Skeletal muscle satellite cell (primary cell): ENCODE data around the gene ENO4. TPM values are rescaled to one million over a fixed set of nuclear protein-coding genes. Genes with fewer than 3 reads are reported as not detected.

Experiments used
- H3K27me3 ChIP-seq: 2 replicates; pipeline ENCODE4 v1.7.0; 2013; ENCODE audit warnings: low read length; ENCODE audit not compliant: control insufficient read depth, insufficient read depth
- H3K36me3 ChIP-seq: 2 replicates; pipeline ENCODE4 v1.7.0; 2013; ENCODE audit warnings: mild to moderate bottlenecking, control low read depth, low read length; ENCODE audit not compliant: insufficient read depth
- H3K4me1 ChIP-seq: 2 replicates; pipeline ENCODE4 v1.7.0; 2013; ENCODE audit warnings: low read length; ENCODE audit not compliant: control insufficient read depth, insufficient read depth
- H3K4me2 ChIP-seq: 2 replicates; pipeline ENCODE4 v1.7.0; 2013; ENCODE audit warnings: mild to moderate bottlenecking, low read length
- H3K4me3 ChIP-seq: 2 replicates; pipeline ENCODE4 v1.7.0; 2013; ENCODE audit warnings: low read length
- H3K9ac ChIP-seq: 2 replicates; pipeline ENCODE4 v1.7.0; 2013; ENCODE audit warnings: mild to moderate bottlenecking, low read depth, low read length, moderate library complexity
- H3K9me3 ChIP-seq: replicated peaks from 2 replicates; pipeline ENCODE4 v1.7.0; 2013; ENCODE audit warnings: mild to moderate bottlenecking, control low read depth, low read length
- total RNA-seq: library from RNA; depleted of rRNA; stranded (reverse); fragments of >200 nt; gene quantifications from 2 replicates; pipeline ENCODE4 v1.2.3, GENCODE V29; 2012; rRNA removed

ENO4 gene
- total RNA-seq = under 0.01 TPM in 2 replicates

DNA sequence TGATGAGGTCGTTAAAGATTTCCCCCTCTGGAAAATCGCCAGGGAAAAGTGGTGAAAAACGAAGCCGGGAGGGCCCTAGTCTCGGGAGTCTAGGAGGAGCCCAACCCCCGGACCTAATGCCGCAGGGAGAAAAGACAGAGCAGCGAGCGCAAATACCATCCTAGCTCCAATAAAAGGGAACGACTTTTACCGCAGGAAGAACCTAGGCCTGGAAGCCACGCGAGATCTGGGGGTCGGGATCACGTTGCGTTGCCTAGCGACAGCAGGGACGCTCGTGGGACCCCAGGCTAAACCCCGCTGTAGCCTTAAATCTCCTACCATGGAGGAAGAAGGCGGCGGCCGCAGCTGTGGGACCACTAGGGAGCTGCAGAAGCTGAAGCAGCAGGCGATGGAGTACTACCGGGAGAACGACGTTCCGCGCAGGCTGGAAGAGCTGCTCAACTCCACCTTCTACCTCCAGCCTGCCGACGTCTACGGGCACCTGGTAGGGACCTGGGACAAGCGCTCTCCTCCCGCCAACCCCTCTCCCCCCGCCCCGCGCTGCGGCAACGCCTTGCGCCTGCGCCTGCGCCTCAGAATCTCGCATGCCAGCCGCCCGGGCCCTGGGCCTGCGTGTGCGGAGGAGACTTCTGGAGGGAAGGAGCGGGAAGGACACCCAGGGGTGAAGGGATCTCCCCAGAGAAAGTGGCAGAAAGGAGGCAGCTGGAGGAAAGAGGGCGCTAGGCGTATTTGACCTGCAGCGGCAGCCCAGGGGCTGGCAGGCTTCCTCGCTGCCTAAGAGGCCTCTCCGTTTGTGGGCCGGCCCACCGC lies at the start of gene ENO4:
TSS of gene ENO4 (plus strand) at position 252 of the 810 bp plus-strand sequence. CDS start at position 320, 68 bp downstream.
- peak within 1 kb of the TSS; percentile 95 for H3K4me2 ChIP-seq
- H3K27me3 ChIP-seq = no peaks in the 10 kb centered on the region
- H3K36me3 ChIP-seq = no peaks in the 10 kb centered on the region
- peaks cover 13% of the 10 kb centered on the region for H3K4me1 ChIP-seq
- H3K4me3 ChIP-seq = peak within 1 kb of the TSS; percentile 85
- no peaks in the 10 kb centered on the region for H3K9me3 ChIP-seq
- peak within 1 kb of the TSS; percentile 85 for H3K9ac ChIP-seq

DNA sequence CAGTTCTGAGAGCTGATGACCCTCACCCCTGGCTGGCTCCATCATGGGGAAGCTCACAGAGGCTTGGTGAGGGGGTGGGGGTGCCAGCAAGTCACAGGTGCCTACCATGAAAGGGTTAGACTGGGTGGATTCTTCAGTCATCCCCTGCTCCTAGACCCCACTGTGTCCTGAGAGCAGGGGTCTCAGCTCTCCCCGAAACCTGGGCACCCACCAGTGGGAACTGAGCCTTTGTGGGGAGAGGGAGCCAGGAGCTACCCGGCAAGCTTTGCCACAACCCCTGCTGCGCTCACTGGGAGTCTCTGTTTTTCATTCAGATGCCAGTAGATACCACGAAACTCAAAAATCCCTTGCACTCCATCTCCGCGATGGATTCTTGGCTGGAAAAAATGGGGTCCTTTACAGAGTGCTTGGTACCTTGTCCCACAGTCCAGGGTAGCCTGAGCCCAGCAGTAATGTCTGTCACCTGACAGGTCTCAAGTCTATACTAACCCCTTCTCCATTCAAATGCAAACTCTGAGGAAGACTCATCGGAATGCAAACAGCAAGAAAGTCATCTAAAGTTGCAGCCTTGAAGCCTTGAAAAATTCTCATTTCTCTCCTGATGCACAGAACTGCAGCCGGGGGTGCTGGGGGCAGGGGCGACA lies 48.9 kb upstream of the ENO4 start:
- H3K4me3 ChIP-seq = no peak overlapping the region

GRCh38 chr10:116801658-116802057 lies 47.6 kb upstream of the ENO4 start:
- Histone ChIP-seq H3K36me3 (no peaks in the 10 kb centered on the region), H3K4me2 (no peak overlapping the region), H3K9me3 (no peaks in the 10 kb centered on the region), H3K4me1 (no peaks in the 10 kb centered on the region), H3K4me3 (no peak overlapping the region), H3K27me3 (peaks cover 4% of the 10 kb centered on the region), H3K9ac (no peak overlapping the region)

More for the DNA sequence above, 48.9 kb upstream of the ENO4 start:
- H3K36me3 ChIP-seq = no peaks in the 10 kb centered on the region
- no peaks in the 10 kb centered on the region for H3K4me1 ChIP-seq
- no peaks in the 10 kb centered on the region for H3K9me3 ChIP-seq
- no peak overlapping the region for H3K4me2 ChIP-seq
- peaks cover 9% of the 10 kb centered on the region for H3K27me3 ChIP-seq
- no peak overlapping the region for H3K9ac ChIP-seq

- no peak overlapping the region for H3K9ac ChIP-seq
- peaks cover 4% of the 10 kb centered on the region for H3K27me3 ChIP-seq
- H3K4me1 ChIP-seq = no peaks in the 10 kb centered on the region
- no peaks in the 10 kb centered on the region for H3K9me3 ChIP-seq
- no peak overlapping the region for H3K4me3 ChIP-seq
- no peaks in the 10 kb centered on the region for H3K36me3 ChIP-seq
- H3K4me2 ChIP-seq = no peak overlapping the region
These were observed 46.8 kb upstream of the ENO4 start for GRCh38 chr10:116802474-116802873.

- Histone ChIP-seq H3K27me3 (peaks cover 4% of the 10 kb centered on the region), H3K4me1 (no peaks in the 10 kb centered on the region), H3K4me2 (no peak overlapping the region), H3K9me3 (no peaks in the 10 kb centered on the region), H3K36me3 (no peaks in the 10 kb centered on the region), H3K9ac (no peak overlapping the region), H3K4me3 (no peak overlapping the region)
These were observed 46.4 kb upstream of the ENO4 start for GRCh38 chr10:116802876-116803275.

DNA sequence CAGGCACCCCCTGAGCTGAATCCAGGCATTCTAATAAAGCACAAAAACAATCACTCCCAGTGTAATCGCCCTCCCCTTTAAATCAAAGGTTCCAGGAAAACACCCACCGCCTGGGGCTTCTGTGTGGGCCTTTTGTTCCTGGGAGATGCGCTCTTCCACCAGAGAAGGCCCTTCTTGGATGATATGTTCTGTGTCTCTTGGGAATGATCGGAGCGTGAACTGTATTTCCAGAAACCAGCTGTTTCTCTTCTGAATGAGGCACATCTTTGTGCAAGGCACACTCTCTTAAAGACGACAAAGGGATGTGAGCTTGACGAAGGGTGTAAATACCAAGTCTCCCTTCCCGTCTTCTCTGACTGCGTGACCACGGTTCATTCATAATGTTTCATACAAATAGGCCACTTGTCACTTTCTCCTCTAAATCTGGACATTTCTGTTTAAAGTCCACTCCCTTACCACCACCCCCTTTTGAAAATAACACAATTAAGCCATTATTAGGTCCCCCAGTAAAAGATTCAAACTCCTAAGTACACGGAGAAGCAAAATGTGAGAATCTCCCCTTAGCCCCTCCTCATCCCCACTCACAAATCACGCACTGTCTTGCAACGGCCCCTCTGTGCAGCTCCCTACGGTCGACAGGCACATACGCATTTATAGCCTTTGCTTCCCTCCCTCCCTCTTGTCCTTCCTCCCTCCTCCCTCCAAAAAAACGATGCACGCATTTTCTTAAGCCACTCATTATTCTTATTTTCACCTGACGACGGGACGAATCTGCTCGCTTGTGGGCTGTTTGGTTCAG lies 45.6 kb upstream of the ENO4 start:
- H3K4me3 ChIP-seq = no peak overlapping the region
- H3K4me1 ChIP-seq = no peaks in the 10 kb centered on the region
- peaks cover 4% of the 10 kb centered on the region for H3K27me3 ChIP-seq
- no peak overlapping the region for H3K9ac ChIP-seq
- H3K9me3 ChIP-seq = no peaks in the 10 kb centered on the region
- no peaks in the 10 kb centered on the region for H3K36me3 ChIP-seq
- H3K4me2 ChIP-seq = no peak overlapping the region

DNA sequence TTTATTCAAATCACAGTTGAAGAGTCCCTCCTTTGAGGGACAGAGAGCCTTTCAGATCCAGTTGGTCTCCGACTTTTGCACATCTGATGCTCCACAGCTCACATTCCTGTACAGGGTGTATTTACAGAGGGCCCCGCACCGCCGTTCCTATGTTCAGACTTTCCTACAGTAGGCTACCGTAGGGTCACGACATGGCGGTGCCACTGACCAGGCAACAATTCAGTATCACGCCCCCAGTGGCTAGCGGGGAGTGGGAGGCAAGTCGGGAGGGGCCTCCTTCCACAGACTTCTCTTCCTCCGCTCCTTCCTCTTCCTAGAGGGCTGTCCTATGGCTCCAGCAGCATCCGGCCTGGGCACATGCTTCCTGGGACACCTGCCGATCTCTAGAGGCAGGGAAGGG lies 40.6 kb upstream of the ENO4 start:
- H3K36me3 ChIP-seq = no peaks in the 10 kb centered on the region
- no peak overlapping the region for H3K9ac ChIP-seq
- H3K27me3 ChIP-seq = no peaks in the 10 kb centered on the region
- no peaks in the 10 kb centered on the region for H3K4me1 ChIP-seq
- H3K9me3 ChIP-seq = no peaks in the 10 kb centered on the region
- H3K4me2 ChIP-seq = no peak overlapping the region
- no peak overlapping the region for H3K4me3 ChIP-seq

DNA sequence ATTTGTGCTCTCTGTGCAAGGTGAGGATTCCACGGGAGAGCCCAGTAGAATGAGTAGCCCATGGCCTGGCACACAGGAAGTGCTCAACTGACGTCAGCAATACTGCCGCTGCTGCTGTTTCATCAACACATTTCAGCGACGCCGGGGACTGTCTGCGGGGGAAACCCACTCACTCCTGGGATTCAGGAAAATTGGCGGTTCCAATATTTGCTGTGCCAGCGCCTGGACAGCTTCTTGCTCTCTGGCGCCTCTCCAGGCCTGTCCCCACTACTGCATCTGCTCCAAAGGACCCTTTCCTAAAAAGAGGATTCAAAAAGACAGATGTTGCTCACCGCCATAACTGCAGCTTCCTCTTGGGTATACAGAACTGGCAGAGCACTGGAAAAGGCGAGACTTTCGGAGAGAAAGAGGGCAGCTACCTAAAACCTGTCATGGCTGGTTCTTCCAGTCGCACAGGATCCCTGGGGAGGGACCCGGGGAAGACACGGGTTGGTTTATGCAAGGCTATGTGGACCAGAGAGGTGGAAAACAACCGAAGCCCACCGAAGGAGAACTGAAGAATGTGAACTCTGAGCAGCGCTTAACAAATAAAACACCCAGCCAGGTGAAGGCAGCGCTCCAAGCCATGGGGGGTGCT lies 39.7 kb upstream of the ENO4 start:
- Histone ChIP-seq H3K9me3 (no peaks in the 10 kb centered on the region), H3K4me3 (no peak overlapping the region), H3K27me3 (peaks cover 3% of the 10 kb centered on the region), H3K4me2 (no peak overlapping the region), H3K4me1 (no peaks in the 10 kb centered on the region), H3K36me3 (no peaks in the 10 kb centered on the region), H3K9ac (no peak overlapping the region)

- H3K9ac ChIP-seq = no peak overlapping the region
- H3K4me3 ChIP-seq = no peak overlapping the region
- H3K27me3 ChIP-seq = peaks cover 5% of the 10 kb centered on the region
- no peaks in the 10 kb centered on the region for H3K36me3 ChIP-seq
- H3K4me1 ChIP-seq = no peaks in the 10 kb centered on the region
- H3K9me3 ChIP-seq = no peaks in the 10 kb centered on the region
- no peak overlapping the region for H3K4me2 ChIP-seq
These were observed 39.2 kb upstream of the ENO4 start for GRCh38 chr10:116810120-116810500.

- H3K4me3 ChIP-seq = no peak overlapping the region
- H3K4me2 ChIP-seq = no peak overlapping the region
- H3K4me1 ChIP-seq = peaks cover 3% of the 10 kb centered on the region
- H3K36me3 ChIP-seq = no peaks in the 10 kb centered on the region
- H3K9ac ChIP-seq = no peak overlapping the region
- no peaks in the 10 kb centered on the region for H3K9me3 ChIP-seq
- H3K27me3 ChIP-seq = peaks cover 5% of the 10 kb centered on the region
These were observed 38.4 kb upstream of the ENO4 start for GRCh38 chr10:116810895-116811294.

- Histone ChIP-seq H3K9me3 (no peaks in the 10 kb centered on the region), H3K4me3 (no peak overlapping the region), H3K9ac (no peak overlapping the region), H3K27me3 (peaks cover 5% of the 10 kb centered on the region), H3K4me1 (peaks cover 9% of the 10 kb centered on the region), H3K4me2 (no peak overlapping the region), H3K36me3 (no peaks in the 10 kb centered on the region)
These were observed 37.6 kb upstream of the ENO4 start for GRCh38 chr10:116811691-116812090.
